Common myeloid progenitor, CD34-positive (primary cell): Measurements from ENCODE around the gene SORCS1.

ENCODE experiments used
- CTCF ChIA-PET: fragments of 350-600 bp; sonication (Branson Sonifier 250); formaldehyde crosslinking; loops from one replicate; lab custom pipeline; 2021; ENCODE audit warnings: antibody characterized with exemption; lab: Charles Lee
- POLR2A ChIA-PET: fragments of 350-600 bp; sonication (Branson Sonifier 250); formaldehyde crosslinking; loops from one replicate; lab custom pipeline; 2021; ENCODE audit warnings: antibody characterized with exemption; lab: Charles Lee
- DNase-seq, 3 donors: peaks; one replicate each; pipeline versions ENCODE4 v3.0.0 to v3.0.0-alpha.2; 2013
- H3K27ac ChIP-seq, 2 experiments: 1 replicate in 1 of 2; 2 replicates in 1 of 2; pipeline ENCODE4 v1.7.0; 2013; ENCODE audit warnings: inconsistent platforms in 2 of 2, low read length in 2 of 2, mild to moderate bottlenecking in 2 of 2, low read depth in 1 of 2, moderate library complexity in 1 of 2; ENCODE audit not compliant: severe bottlenecking in 2 of 2, insufficient read depth in 1 of 2, poor library complexity in 1 of 2
- H3K27me3 ChIP-seq, 5 experiments: replicated peaks in 2 of 5; 1 replicate in 3 of 5; 2 replicates in 2 of 5; pipeline versions ENCODE4 v1.6.1 to v1.7.0; 2013; ENCODE audit warnings: low read length in 4 of 5, mild to moderate bottlenecking in 2 of 5, moderate library complexity in 2 of 5, inconsistent platforms in 1 of 5; ENCODE audit not compliant: insufficient read depth in 5 of 5, control insufficient read depth in 4 of 5
- H3K36me3 ChIP-seq, 4 experiments: 1 replicate in 2 of 4; 2 replicates in 2 of 4; pipeline versions ENCODE4 v1.6.1 to v1.7.0; 2013; ENCODE audit warnings: low read length in 3 of 4, control low read depth in 1 of 4, mild to moderate bottlenecking in 1 of 4; ENCODE audit not compliant: control insufficient read depth in 4 of 4, insufficient read depth in 4 of 4
- H3K4me1 ChIP-seq, 4 experiments: 1 replicate in 3 of 4; 2 replicates in 1 of 4; pipeline versions ENCODE4 v1.6.1 to v1.7.1; 2013; ENCODE audit warnings: low read length in 3 of 4, mild to moderate bottlenecking in 3 of 4, control low read depth in 1 of 4, inconsistent platforms in 1 of 4, moderate library complexity in 1 of 4; ENCODE audit not compliant: control insufficient read depth in 4 of 4, insufficient read depth in 4 of 4; ENCODE audit errors: control extremely low read depth in 1 of 4
- H3K4me3 ChIP-seq, 7 experiments: 1 replicate in 4 of 7; 2 replicates in 3 of 7; pipeline versions ENCODE4 v1.5.1 to v1.7.0; 2013; ENCODE audit warnings: mild to moderate bottlenecking in 7 of 7, low read length in 6 of 7, moderate library complexity in 6 of 7, inconsistent platforms in 2 of 7, low read depth in 2 of 7, control low read depth in 1 of 7; ENCODE audit not compliant: insufficient read depth in 4 of 7, control insufficient read depth in 1 of 7; ENCODE audit errors: extremely low read depth in 1 of 7
- H3K9me3 ChIP-seq, 5 experiments: 1 replicate in 4 of 5; 2 replicates in 1 of 5; pipeline versions ENCODE4 v1.6.1 to v1.7.1; 2013; ENCODE audit warnings: low read length in 4 of 5, mild to moderate bottlenecking in 2 of 5, inconsistent platforms in 1 of 5, low read depth in 1 of 5, moderate library complexity in 1 of 5; ENCODE audit not compliant: control insufficient read depth in 4 of 5, insufficient read depth in 2 of 5; ENCODE audit errors: control extremely low read depth in 1 of 5
- WGBS: methylation state at CpG from one replicate; pipeline ENCODE4 v1.1.5; 2013; ENCODE audit not compliant: insufficient coverage; 5-methylcytosine and 5-hydroxymethylcytosine counted together

The SORCS1 gene

GRCh38 chr10:106555599-106555998 is 608.9 kb downstream of the SORCS1 start:
- Histone ChIP-seq H3K27ac (no peak overlapping the region), H3K27me3 (no peaks in the 10 kb centered on the region), H3K4me1 (no peaks in the 10 kb centered on the region), H3K9me3 (no peaks in the 10 kb centered on the region), H3K36me3 (no peaks in the 10 kb centered on the region), H3K4me3 (no peak overlapping the region)
- 100% methylated on average over 2 of the region's 2 CpGs for WGBS
- DNase-seq: no peak
- POLR2A ChIA-PET: no interaction called here
- CTCF ChIA-PET: no interaction called here

- WGBS: 95% methylated on average over 3 of the region's 4 CpGs
- no peak overlapping the region for H3K27ac ChIP-seq
- H3K4me1 ChIP-seq: no peaks in the 10 kb centered on the region
- H3K9me3 ChIP-seq: no peaks in the 10 kb centered on the region
- no peak overlapping the region for H3K4me3 ChIP-seq
- no peaks in the 10 kb centered on the region for H3K27me3 ChIP-seq
- CTCF ChIA-PET: no interaction called here
- H3K36me3 ChIP-seq: no peaks in the 10 kb centered on the region
- POLR2A ChIA-PET: no interaction called here
- DNase-seq: no peak
Observed at GRCh38 chr10:106551501-106552062, 612.9 kb downstream of the SORCS1 start.

GRCh38 chr10:106548832-106549231 is 615.7 kb downstream of the SORCS1 start:
- Histone ChIP-seq H3K4me1 (no peaks in the 10 kb centered on the region), H3K4me3 (no peak overlapping the region), H3K27me3 (no peaks in the 10 kb centered on the region), H3K36me3 (no peaks in the 10 kb centered on the region), H3K27ac (no peak overlapping the region), H3K9me3 (no peaks in the 10 kb centered on the region)
- ChIA-PET CTCF (no interaction called here), POLR2A (no interaction called here)
- no peak for DNase-seq
- WGBS: 96% methylated on average over 4 of the region's 6 CpGs

GRCh38 chr10:106547047-106547635 is 617.4 kb downstream of the SORCS1 start:
- POLR2A ChIA-PET: no interaction called here
- Histone ChIP-seq H3K4me3 (no peak overlapping the region), H3K27me3 (no peaks in the 10 kb centered on the region), H3K36me3 (no peaks in the 10 kb centered on the region), H3K27ac (no peak overlapping the region), H3K4me1 (no peaks in the 10 kb centered on the region), H3K9me3 (no peaks in the 10 kb centered on the region)
- 94% methylated on average over 5 of the region's 7 CpGs for WGBS
- no peak for DNase-seq
- CTCF ChIA-PET: no interaction called here

- no peak for DNase-seq
- ChIA-PET CTCF (no interaction called here), POLR2A (no interaction called here)
- Histone ChIP-seq H3K4me3 (no peak overlapping the region), H3K36me3 (no peaks in the 10 kb centered on the region), H3K27ac (no peak overlapping the region), H3K4me1 (no peaks in the 10 kb centered on the region), H3K9me3 (no peaks in the 10 kb centered on the region), H3K27me3 (no peaks in the 10 kb centered on the region)
- 88% methylated on average over 1 of the region's 3 CpGs for WGBS
Observed at GRCh38 chr10:106542461-106542860, 622.0 kb downstream of the SORCS1 start.

- ChIA-PET POLR2A (no interaction called here), CTCF (no interaction called here)
- Histone ChIP-seq H3K36me3 (no peaks in the 10 kb centered on the region), H3K27me3 (no peaks in the 10 kb centered on the region), H3K27ac (no peak overlapping the region), H3K4me3 (no peak overlapping the region), H3K9me3 (no peaks in the 10 kb centered on the region), H3K4me1 (no peaks in the 10 kb centered on the region)
- no peak for DNase-seq
Observed at GRCh38 chr10:106540645-106541044, 623.9 kb downstream of the SORCS1 start.

GRCh38 chr10:106537866-106538265 is 626.6 kb downstream of the SORCS1 start:
- no peaks in the 10 kb centered on the region for H3K27me3 ChIP-seq
- no peaks in the 10 kb centered on the region for H3K9me3 ChIP-seq
- no peak overlapping the region for H3K4me3 ChIP-seq
- WGBS: 73% methylated on average over 5 of the region's 5 CpGs
- no peaks in the 10 kb centered on the region for H3K36me3 ChIP-seq
- H3K4me1 ChIP-seq: no peaks in the 10 kb centered on the region
- DNase-seq: no peak
- ChIA-PET CTCF (no interaction called here), POLR2A (no interaction called here)
- H3K27ac ChIP-seq: no peak overlapping the region
